NCI-H146 (cell line): ENCODE measurements around the gene TBC1D14.

ENCODE experiments used
- DNase-seq: peaks from one replicate; lab custom pipeline; 2025; lab: John Stamatoyannopoulos, UW

TBC1D14 gene

GRCh38 chr4:6909113-6909969, at the start of gene TBC1D14:
Gene TBC1D14, plus strand, starts transcription at chr4:6909826. Its CDS starts 13,564 bp downstream, at chr4:6923390.
- DNase-seq = peak; percentile 84

GRCh38 chr4:6868386-6868785, 41.2 kb upstream of the TBC1D14 start:
- no peak for DNase-seq

GRCh38 chr4:6869944-6870343, 39.7 kb upstream of the TBC1D14 start:
- DNase-seq = no peak

- DNase-seq = no peak
These were observed 36.3 kb upstream of the TBC1D14 start for GRCh38 chr4:6873291-6873690.

GRCh38 chr4:6873792-6874461, 35.7 kb upstream of the TBC1D14 start:
- peak; percentile 43 for DNase-seq

GRCh38 chr4:6874981-6875380, 34.6 kb upstream of the TBC1D14 start:
- no peak for DNase-seq

GRCh38 chr4:6875431-6875831, 34.2 kb upstream of the TBC1D14 start:
- DNase-seq = no peak

- no peak for DNase-seq
These were observed 33.2 kb upstream of the TBC1D14 start for GRCh38 chr4:6876440-6876839.

GRCh38 chr4:6877067-6877466, 32.6 kb upstream of the TBC1D14 start:
- no peak for DNase-seq

GRCh38 chr4:6878451-6879059, 31.1 kb upstream of the TBC1D14 start:
- DNase-seq = no peak

GRCh38 chr4:6880691-6881090, 28.9 kb upstream of the TBC1D14 start:
- DNase-seq = no peak

- no peak for DNase-seq
These were observed 27.7 kb upstream of the TBC1D14 start for GRCh38 chr4:6881908-6882307.

GRCh38 chr4:6884341-6884870, 25.2 kb upstream of the TBC1D14 start:
- DNase-seq = no peak

- DNase-seq = no peak
These were observed 23.6 kb upstream of the TBC1D14 start for GRCh38 chr4:6885953-6886557.

GRCh38 chr4:6886886-6887285, 22.7 kb upstream of the TBC1D14 start:
- no peak for DNase-seq

- DNase-seq = no peak
These were observed 21.8 kb upstream of the TBC1D14 start for GRCh38 chr4:6887591-6888371.

- no peak for DNase-seq
These were observed 21.0 kb upstream of the TBC1D14 start for GRCh38 chr4:6888506-6889071.

- DNase-seq = no peak
These were observed 20.4 kb upstream of the TBC1D14 start for GRCh38 chr4:6889101-6889735.

GRCh38 chr4:6889736-6890324, 19.8 kb upstream of the TBC1D14 start:
- no peak for DNase-seq

- DNase-seq = no peak
These were observed 19.3 kb upstream of the TBC1D14 start for GRCh38 chr4:6890358-6890757.
